Caco-2 (cell line): ENCODE results near the gene WDR48. TPM values are rescaled to one million over a fixed set of nuclear protein-coding genes. Genes with fewer than 3 reads are reported as not detected.

Source experiments
- BruUV-seq: library from RNA; stranded (reverse); fragments of 400-500 nt; replicated peaks from 2 replicates; lab custom pipeline; 2021; lab: Mats Ljungman, UMichigan
- CTCF ChIA-PET: fragments of 300-600 bp; sonication (Branson Sonifier 250); formaldehyde crosslinking; loops from one replicate; lab custom pipeline; 2022; ENCODE audit warnings: antibody characterized with exemption; lab: Charles Lee
- POLR2A ChIA-PET: fragments of 300-600 bp; sonication (Branson Sonifier 250); formaldehyde crosslinking; loops from one replicate; lab custom pipeline; 2022; ENCODE audit warnings: antibody characterized with exemption; lab: Charles Lee
- DNase-seq, 2 experiments: peaks; one replicate each; pipeline versions ENCODE4 v3.0.0 to v3.0.0-alpha.2; 2020 to 2022
- H3K27me3 ChIP-seq: replicated peaks from 2 replicates; pipeline ENCODE4 v1.6.0; 2011; ENCODE audit warnings: low read length; ENCODE audit not compliant: control insufficient read depth, insufficient read depth
- H3K36me3 ChIP-seq: 2 replicates; pipeline ENCODE4 v1.5.1; 2011; ENCODE audit warnings: low read length; ENCODE audit not compliant: control insufficient read depth, insufficient read depth
- H3K4me1 ChIP-seq: fragments of 250-450 bp; sonication (Bioruptor Pico); 2 replicates; pipeline ENCODE4 v1.5.1; 2020; ENCODE audit warnings: mild to moderate bottlenecking
- H3K4me3 ChIP-seq: 2 replicates; pipeline ENCODE4 v1.5.1; 2011; ENCODE audit warnings: low read depth, mild to moderate bottlenecking, control low read depth, low read length
- H3K9me3 ChIP-seq: fragments of 250-450 bp; sonication (Bioruptor Pico); 2 replicates; pipeline ENCODE4 v1.5.1; 2020; ENCODE audit warnings: mild to moderate bottlenecking, moderate library complexity
- H3K27ac Mint-ChIP-seq: one replicate; pipeline ENCODE4 v1.8.0; 2022; ENCODE audit warnings: mixed read lengths; ENCODE audit not compliant: unreplicated experiment
- H3K27me3 Mint-ChIP-seq: one replicate; pipeline ENCODE4 v1.8.0; 2022; ENCODE audit warnings: mixed read lengths; ENCODE audit not compliant: insufficient read depth, unreplicated experiment
- H3K36me3 Mint-ChIP-seq: one replicate; pipeline ENCODE4 v1.8.0; 2022; ENCODE audit warnings: mild to moderate bottlenecking, mixed read lengths; ENCODE audit not compliant: insufficient read depth, unreplicated experiment
- H3K4me1 Mint-ChIP-seq: one replicate; pipeline ENCODE4 v1.8.0; 2022; ENCODE audit warnings: low read depth, mixed read lengths; ENCODE audit not compliant: unreplicated experiment
- H3K4me3 Mint-ChIP-seq: one replicate; pipeline ENCODE4 v1.8.0; 2022; ENCODE audit warnings: mild to moderate bottlenecking, moderate library complexity, mixed read lengths; ENCODE audit not compliant: unreplicated experiment
- H3K9me3 Mint-ChIP-seq: one replicate; pipeline ENCODE4 v1.8.0; 2022; ENCODE audit warnings: mixed read lengths; ENCODE audit not compliant: unreplicated experiment
- intact Hi-C: fragments of 100-400 bp; cut with micrococcal nuclease; formaldehyde crosslinking; loops from one replicate; pipeline ENCODE4 v1.10.0; 2022; ENCODE audit not compliant: unreplicated experiment
- total RNA-seq: library from RNA; stranded (reverse); gene quantifications from 2 replicates; pipeline ENCODE4 v1.2.3, GENCODE V29; 2022
- TF ChIP-seq, protein P1 (sequence below), 2 experiments: fragments of 200-600 bp in 1 of 2; IDR thresholded peaks; 1 replicate in 1 of 2; 2 replicates in 1 of 2; pipeline versions ENCODE4 v1.5.1 to v1.8.0; 2011 to 2022; ENCODE audit warnings: antibody characterized with exemption in 1 of 2, control low read depth in 1 of 2, inconsistent platforms in 1 of 2, low read depth in 1 of 2, low read length in 1 of 2, mild to moderate bottlenecking in 1 of 2, moderate library complexity in 1 of 2; ENCODE audit not compliant: insufficient read depth in 1 of 2, severe bottlenecking in 1 of 2, unreplicated experiment in 1 of 2

The WDR48 gene
- total RNA-seq, 1 experiment from 2014 or later = 27.6 TPM

DNA sequence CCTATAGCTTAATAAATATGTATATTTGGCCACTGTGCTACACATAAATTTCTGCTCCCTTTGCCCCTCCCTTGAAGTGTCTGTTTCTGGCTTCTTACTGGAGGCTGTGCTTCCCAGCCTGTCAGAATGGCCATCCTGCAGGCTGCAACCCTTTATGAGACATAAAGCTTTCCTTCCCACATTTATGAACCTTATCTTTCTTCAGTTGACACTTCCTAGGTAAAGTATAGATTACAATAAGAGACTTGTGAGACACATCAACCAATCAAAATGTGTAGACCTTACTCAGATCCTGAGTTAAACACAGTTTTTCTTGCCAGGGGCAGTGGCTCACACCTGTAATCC, 29.6 kb upstream of the WDR48 start:
- peaks cover 15% of the 10 kb centered on the region for H3K4me1 Mint-ChIP-seq
- no peak overlapping the region for H3K27ac Mint-ChIP-seq
- no TSS peak for BruUV-seq
- peaks cover 10% of the 10 kb centered on the region for H3K4me1 ChIP-seq
- no peaks in the 10 kb centered on the region for H3K36me3 ChIP-seq
- intact Hi-C loops = no loop called here
- TF ChIP-seq, protein P1, sequence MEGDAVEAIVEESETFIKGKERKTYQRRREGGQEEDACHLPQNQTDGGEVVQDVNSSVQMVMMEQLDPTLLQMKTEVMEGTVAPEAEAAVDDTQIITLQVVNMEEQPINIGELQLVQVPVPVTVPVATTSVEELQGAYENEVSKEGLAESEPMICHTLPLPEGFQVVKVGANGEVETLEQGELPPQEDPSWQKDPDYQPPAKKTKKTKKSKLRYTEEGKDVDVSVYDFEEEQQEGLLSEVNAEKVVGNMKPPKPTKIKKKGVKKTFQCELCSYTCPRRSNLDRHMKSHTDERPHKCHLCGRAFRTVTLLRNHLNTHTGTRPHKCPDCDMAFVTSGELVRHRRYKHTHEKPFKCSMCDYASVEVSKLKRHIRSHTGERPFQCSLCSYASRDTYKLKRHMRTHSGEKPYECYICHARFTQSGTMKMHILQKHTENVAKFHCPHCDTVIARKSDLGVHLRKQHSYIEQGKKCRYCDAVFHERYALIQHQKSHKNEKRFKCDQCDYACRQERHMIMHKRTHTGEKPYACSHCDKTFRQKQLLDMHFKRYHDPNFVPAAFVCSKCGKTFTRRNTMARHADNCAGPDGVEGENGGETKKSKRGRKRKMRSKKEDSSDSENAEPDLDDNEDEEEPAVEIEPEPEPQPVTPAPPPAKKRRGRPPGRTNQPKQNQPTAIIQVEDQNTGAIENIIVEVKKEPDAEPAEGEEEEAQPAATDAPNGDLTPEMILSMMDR (IDR thresholded peaks at IDR 0.05; ENCODE audit: insufficient read depth in 1 of 2, low read depth in 1 of 2, low read length in 1 of 2, severe bottlenecking in 1 of 2, unreplicated experiment in 1 of 2) = no peak
- H3K36me3 Mint-ChIP-seq = no peaks in the 10 kb centered on the region
- H3K27me3 Mint-ChIP-seq = peaks cover 3% of the 10 kb centered on the region
- DNase-seq = no peak
- no peak overlapping the region for H3K4me3 Mint-ChIP-seq
- ChIA-PET POLR2A (no interaction called here), CTCF (no interaction called here)
- H3K9me3 ChIP-seq = no peaks in the 10 kb centered on the region
- no peaks in the 10 kb centered on the region for H3K9me3 Mint-ChIP-seq
- H3K4me3 ChIP-seq = no peak overlapping the region
- no peaks in the 10 kb centered on the region for H3K27me3 ChIP-seq

DNA sequence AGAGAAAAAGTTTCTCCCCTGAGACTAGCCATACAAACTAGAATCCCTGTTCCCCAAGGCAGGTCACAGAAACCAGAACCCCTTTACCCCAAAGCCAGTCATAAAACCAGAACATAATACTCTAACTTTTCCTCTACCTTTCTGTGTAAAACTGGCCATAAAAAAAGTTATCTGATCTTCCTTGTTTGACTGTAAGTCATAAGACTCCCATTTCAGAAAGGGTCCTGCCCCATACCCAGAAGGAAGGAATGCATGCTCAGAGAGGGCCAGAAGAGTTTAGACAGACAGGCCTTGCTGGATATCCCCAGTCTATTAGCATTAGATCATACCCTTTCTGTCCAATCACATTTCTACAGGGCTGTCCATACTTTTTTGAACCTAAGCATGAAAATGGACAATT, 27.3 kb upstream of the WDR48 start:
- Mint-ChIP-seq H3K36me3 (no peaks in the 10 kb centered on the region), H3K4me1 (peaks cover 15% of the 10 kb centered on the region), H3K4me3 (no peak overlapping the region), H3K27ac (no peak overlapping the region), H3K9me3 (no peaks in the 10 kb centered on the region), H3K27me3 (peaks cover 10% of the 10 kb centered on the region)
- no peaks in the 10 kb centered on the region for H3K36me3 ChIP-seq
- ChIA-PET CTCF (no interaction called here), POLR2A (no interaction called here)
- peaks cover 10% of the 10 kb centered on the region for H3K4me1 ChIP-seq
- no TSS peak for BruUV-seq
- intact Hi-C loops = no loop called here
- no peak for DNase-seq
- TF ChIP-seq, protein P1 (IDR thresholded peaks at IDR 0.05; ENCODE audit: insufficient read depth in 1 of 2, low read depth in 1 of 2, low read length in 1 of 2, severe bottlenecking in 1 of 2, unreplicated experiment in 1 of 2) = no peak
- no peaks in the 10 kb centered on the region for H3K27me3 ChIP-seq
- no peaks in the 10 kb centered on the region for H3K9me3 ChIP-seq
- no peak overlapping the region for H3K4me3 ChIP-seq

DNA sequence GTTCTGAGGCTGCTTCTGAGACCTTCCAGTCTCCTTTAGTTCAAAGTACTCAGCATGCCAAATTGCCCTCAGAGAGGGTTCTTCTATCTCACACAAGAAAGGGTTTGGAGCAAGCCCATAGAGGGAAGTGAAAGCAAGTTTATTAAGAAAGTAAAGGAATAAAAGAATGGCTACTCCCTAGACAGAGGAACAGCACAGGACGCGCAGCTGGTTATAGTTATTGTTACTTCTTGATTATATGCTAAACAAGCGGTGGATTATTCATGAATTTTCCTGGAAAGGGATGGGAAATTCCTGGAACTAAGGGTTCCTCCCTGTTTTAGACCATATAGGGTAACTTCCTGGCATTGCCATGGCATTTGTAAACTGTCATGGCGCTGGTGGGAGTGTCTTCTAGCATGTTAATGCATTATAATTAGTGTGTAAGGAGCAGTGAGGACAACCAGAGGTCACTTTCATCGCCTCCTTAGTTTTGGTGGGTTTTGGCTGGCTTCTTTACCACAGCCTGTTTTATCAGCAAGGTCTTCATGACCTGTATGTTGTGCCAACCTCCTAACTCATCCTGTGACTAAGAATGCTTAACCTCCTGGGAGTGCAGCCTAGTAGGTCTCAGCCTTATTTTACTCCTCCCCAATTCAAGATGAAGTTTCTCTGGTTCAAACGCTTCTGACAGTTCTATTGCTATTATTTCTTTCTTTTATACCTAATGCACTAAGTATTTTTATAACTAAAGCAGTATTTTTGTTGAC, 26.4 kb upstream of the WDR48 start:
- no peak overlapping the region for H3K27ac Mint-ChIP-seq
- no peak for DNase-seq
- no peaks in the 10 kb centered on the region for H3K36me3 Mint-ChIP-seq
- no peak overlapping the region for H3K4me3 Mint-ChIP-seq
- H3K4me1 Mint-ChIP-seq = peaks cover 14% of the 10 kb centered on the region
- Histone ChIP-seq H3K9me3 (no peaks in the 10 kb centered on the region), H3K4me3 (no peak overlapping the region), H3K4me1 (peaks cover 10% of the 10 kb centered on the region), H3K36me3 (no peaks in the 10 kb centered on the region), H3K27me3 (no peaks in the 10 kb centered on the region)
- peaks cover 10% of the 10 kb centered on the region for H3K27me3 Mint-ChIP-seq
- ChIA-PET POLR2A (no interaction called here), CTCF (no interaction called here)
- TF ChIP-seq, protein P1 (IDR thresholded peaks at IDR 0.05; ENCODE audit: insufficient read depth in 1 of 2, low read depth in 1 of 2, low read length in 1 of 2, severe bottlenecking in 1 of 2, unreplicated experiment in 1 of 2) = no peak
- BruUV-seq = no TSS peak
- H3K9me3 Mint-ChIP-seq = no peaks in the 10 kb centered on the region
- intact Hi-C loops = no loop called here
